Neural progenitor cell (in vitro differentiated cells): Measurements from ENCODE around the gene POLR2L. TPM values are rescaled to one million over a fixed set of nuclear protein-coding genes. Genes with fewer than 3 reads are reported as not detected.

ENCODE experiments used
- DNase-seq: peaks from one replicate; pipeline ENCODE4 v3.0.0-alpha.2; 2016; ENCODE audit warnings: low spot score
- H2AFZ ChIP-seq: fragments of 200-600 bp; sonication (generic); replicated peaks from 2 replicates; pipeline ENCODE4 v1.6.1; 2016; ENCODE audit warnings: antibody characterized with exemption
- H3F3A ChIP-seq: fragments of 200-600 bp; sonication (generic); 2 replicates; pipeline ENCODE4 v1.6.1; 2016; ENCODE audit warnings: antibody characterized with exemption, low read depth
- H3K27ac ChIP-seq: fragments of 200-600 bp; sonication (generic); 2 replicates; pipeline ENCODE4 v1.5.1; 2016; ENCODE audit warnings: mild to moderate bottlenecking
- H3K27me3 ChIP-seq: fragments of 200-600 bp; sonication (generic); 2 replicates; pipeline ENCODE4 v1.6.1; 2016; ENCODE audit warnings: mild to moderate bottlenecking, moderate library complexity
- H3K36me3 ChIP-seq: fragments of 200-600 bp; sonication (generic); 2 replicates; pipeline ENCODE4 v1.5.1; 2016
- H3K4me1 ChIP-seq: fragments of 200-600 bp; sonication (generic); 2 replicates; pipeline ENCODE4 v1.6.1; 2016; ENCODE audit warnings: mixed run types
- H3K4me2 ChIP-seq: fragments of 200-600 bp; sonication (generic); 2 replicates; pipeline ENCODE4 v1.6.1; 2016
- H3K4me3 ChIP-seq: fragments of 200-600 bp; sonication (generic); 2 replicates; pipeline ENCODE4 v1.5.1; 2016
- H3K79me2 ChIP-seq: fragments of 200-600 bp; sonication (generic); 2 replicates; pipeline ENCODE4 v1.6.1; 2016; ENCODE audit warnings: low read depth
- H3K9ac ChIP-seq: fragments of 200-600 bp; sonication (generic); 2 replicates; pipeline ENCODE4 v1.6.1; 2016
- H3K9me3 ChIP-seq: fragments of 200-600 bp; sonication (generic); 2 replicates; pipeline ENCODE4 v1.5.1; 2016; ENCODE audit warnings: low read depth
- H4K20me1 ChIP-seq: fragments of 200-600 bp; sonication (generic); 2 replicates; pipeline ENCODE4 v1.6.1; 2016; ENCODE audit warnings: low read depth
- H3K27ac Mint-ChIP-seq: 3 replicates; pipeline ENCODE4 v1.8.0; 2021; ENCODE audit warnings: mixed read lengths
- H3K27me3 Mint-ChIP-seq: 2 replicates; pipeline ENCODE4 v1.8.0; 2022; ENCODE audit warnings: low read depth, mild to moderate bottlenecking, inconsistent platforms, moderate library complexity, mixed read lengths; ENCODE audit not compliant: insufficient read depth
- H3K36me3 Mint-ChIP-seq: 3 replicates; pipeline ENCODE4 v1.8.0; 2021; ENCODE audit warnings: mixed read lengths
- H3K4me1 Mint-ChIP-seq: 3 replicates; pipeline ENCODE4 v1.8.0; 2021; ENCODE audit warnings: mixed read lengths
- H3K4me3 Mint-ChIP-seq: 3 replicates; pipeline ENCODE4 v1.8.0; 2021; ENCODE audit warnings: mild to moderate bottlenecking, moderate library complexity, mixed read lengths
- H3K9me3 Mint-ChIP-seq: 3 replicates; pipeline ENCODE4 v1.8.0; 2020; ENCODE audit warnings: mixed read lengths
- CTCF ChIP-seq: fragments of 200-600 bp; sonication (generic); IDR thresholded peaks from 2 replicates; pipeline ENCODE4 v1.5.1; 2017; ENCODE audit warnings: antibody characterized with exemption, mild to moderate bottlenecking
- EZH2 ChIP-seq: fragments of 200-600 bp; sonication (generic); IDR thresholded peaks from 2 replicates; pipeline ENCODE4 v1.6.1; 2017; ENCODE audit warnings: antibody characterized with exemption, mild to moderate bottlenecking, moderate library complexity
- EZH2phosphoT487 ChIP-seq: fragments of 200-600 bp; sonication (generic); IDR thresholded peaks from 2 replicates; pipeline ENCODE4 v1.6.1; 2017; ENCODE audit warnings: antibody characterized with exemption
- total RNA-seq: library from RNA; depleted of rRNA; stranded (reverse); fragments of >200 nt; gene quantifications from 2 replicates; pipeline ENCODE4 v1.2.3, GENCODE V29; 2015; ENCODE audit warnings: low replicate concordance

Gene POLR2L
- total RNA-seq, 1 donor from 2014 or later, result 12.9 TPM

GRCh38 chr11:831961-832528, 10.3 kb downstream of the POLR2L start:
- Histone ChIP-seq H3K9me3 (no peaks in the 10 kb centered on the region), H3K4me3 (peak overlapping the region; percentile 87), H2AFZ (peak overlapping the region; percentile 30), H3K4me1 (peaks cover 50% of the 10 kb centered on the region), H3K27me3 (peaks cover 55% of the 10 kb centered on the region), H3F3A (peaks cover 52% of the 10 kb centered on the region), H4K20me1 (peaks cover 68% of the 10 kb centered on the region), H3K9ac (no peak overlapping the region), H3K4me2 (peak overlapping the region; percentile 80), H3K36me3 (no peaks in the 10 kb centered on the region), H3K79me2 (no peaks in the 10 kb centered on the region), H3K27ac (no peak overlapping the region)
- DNase-seq, result no peak
- Mint-ChIP-seq H3K9me3 (no peaks in the 10 kb centered on the region), H3K4me1 (peaks cover 40% of the 10 kb centered on the region), H3K4me3 (peak overlapping the region; percentile 81), H3K27ac (peak overlapping the region; percentile 33), H3K36me3 (no peaks in the 10 kb centered on the region), H3K27me3 (peaks cover 32% of the 10 kb centered on the region)
- TF ChIP-seq EZH2 (no peak), CTCF (no peak), EZH2phosphoT487 (no peak)

GRCh38 chr11:831118-831864, 11.0 kb downstream of the POLR2L start:
- Histone ChIP-seq H3K27me3 (peaks cover 62% of the 10 kb centered on the region), H3K27ac (no peak overlapping the region), H3K9me3 (no peaks in the 10 kb centered on the region), H3K9ac (no peak overlapping the region), H3K4me2 (peak overlapping the region; percentile 80), H3K36me3 (no peaks in the 10 kb centered on the region), H2AFZ (no peak overlapping the region), H3K4me1 (peaks cover 54% of the 10 kb centered on the region), H3K4me3 (peak overlapping the region; percentile 45), H3F3A (peaks cover 60% of the 10 kb centered on the region), H3K79me2 (no peaks in the 10 kb centered on the region), H4K20me1 (peaks cover 65% of the 10 kb centered on the region)
- Mint-ChIP-seq H3K27me3 (peaks cover 37% of the 10 kb centered on the region), H3K9me3 (no peaks in the 10 kb centered on the region), H3K4me3 (peak overlapping the region; percentile 81), H3K4me1 (peaks cover 44% of the 10 kb centered on the region), H3K27ac (no peak overlapping the region), H3K36me3 (no peaks in the 10 kb centered on the region)
- no peak for TF ChIP-seq EZH2phosphoT487
- no peak for TF ChIP-seq EZH2
- TF ChIP-seq CTCF, result no peak
- DNase-seq, result peak; percentile 49

- peak; percentile 96 for DNase-seq
- Histone ChIP-seq H3K27me3 (peaks cover 70% of the 10 kb centered on the region), H3K27ac (no peak overlapping the region), H3K79me2 (no peaks in the 10 kb centered on the region), H3K9me3 (no peaks in the 10 kb centered on the region), H3K36me3 (no peaks in the 10 kb centered on the region), H3K9ac (no peak overlapping the region), H3K4me2 (peak overlapping the region; percentile 80), H2AFZ (no peak overlapping the region), H4K20me1 (peaks cover 68% of the 10 kb centered on the region), H3K4me1 (peaks cover 54% of the 10 kb centered on the region), H3K4me3 (peak overlapping the region; percentile 45), H3F3A (peaks cover 60% of the 10 kb centered on the region)
- Mint-ChIP-seq H3K4me1 (peaks cover 44% of the 10 kb centered on the region), H3K27me3 (peaks cover 35% of the 10 kb centered on the region), H3K9me3 (no peaks in the 10 kb centered on the region), H3K36me3 (no peaks in the 10 kb centered on the region), H3K4me3 (peak overlapping the region; percentile 76), H3K27ac (no peak overlapping the region)
- TF ChIP-seq EZH2, result no peak
- TF ChIP-seq EZH2phosphoT487, result peak; percentile 35
- no peak for TF ChIP-seq CTCF
These were observed 11.8 kb downstream of the POLR2L start for GRCh38 chr11:830295-831117.
